ENCODE measurements around the gene UGT2A1. TPM values are rescaled to one million over a fixed set of nuclear protein-coding genes. Genes with fewer than 3 reads are reported as not detected.

The UGT2A1 gene
- total RNA-seq, 4 donors from 2014 or later, result not detected

- no peaks in the 10 kb centered on the region for H3K4me1 ChIP-seq
- no peaks in the 10 kb centered on the region for H3K27me3 ChIP-seq
- H3K36me3 ChIP-seq, result no peaks in the 10 kb centered on the region
- H3K9me3 ChIP-seq, result no peaks in the 10 kb centered on the region
- H3K4me3 ChIP-seq, result no peak overlapping the region
- intact Hi-C loops (cut with DNase I; ENCODE audit: low total_unique reads) (no loop called here), in situ Hi-C loops (cut with MboI; ENCODE audit: low sequenced_read_pairs in 4 of 4) (no loop called here)
- TF ChIP-seq POLR2A (IDR thresholded peaks at IDR 0.05), result no peak
- no peak for TF ChIP-seq CTCF (IDR thresholded peaks at IDR 0.05 in 4 of 5, conservative IDR thresholded peaks at IDR 0.05 in 1 of 5)
- H3K27ac ChIP-seq, result no peak overlapping the region
- DNase-seq (no peak), ATAC-seq (no peak)
Observed at GRCh38 chr4:69589884-69590283, 63.2 kb downstream of the UGT2A1 start.

- no peak overlapping the region for H3K4me3 ChIP-seq
- ATAC-seq (no peak), DNase-seq (no peak)
- TF ChIP-seq POLR2A (IDR thresholded peaks at IDR 0.05) (no peak), CTCF (IDR thresholded peaks at IDR 0.05 in 4 of 5, conservative IDR thresholded peaks at IDR 0.05 in 1 of 5) (no peak)
- no peaks in the 10 kb centered on the region for H3K27me3 ChIP-seq
- no peaks in the 10 kb centered on the region for H3K36me3 ChIP-seq
- in situ Hi-C loops (cut with MboI; ENCODE audit: low sequenced_read_pairs in 4 of 4) (no loop called here), intact Hi-C loops (cut with DNase I; ENCODE audit: low total_unique reads) (no loop called here)
- H3K4me1 ChIP-seq, result no peaks in the 10 kb centered on the region
- no peaks in the 10 kb centered on the region for H3K9me3 ChIP-seq
- no peak overlapping the region for H3K27ac ChIP-seq
Observed at GRCh38 chr4:69584135-69584534, 68.9 kb downstream of the UGT2A1 start.

GRCh38 chr4:69583543-69583942 lies 69.5 kb downstream of the UGT2A1 start:
- Histone ChIP-seq H3K27ac (no peak overlapping the region), H3K36me3 (no peaks in the 10 kb centered on the region), H3K9me3 (no peaks in the 10 kb centered on the region), H3K4me3 (no peak overlapping the region), H3K4me1 (no peaks in the 10 kb centered on the region), H3K27me3 (no peaks in the 10 kb centered on the region)
- ATAC-seq (no peak), DNase-seq (no peak)
- in situ Hi-C loops (cut with MboI; ENCODE audit: low sequenced_read_pairs in 4 of 4), result no loop called here
- TF ChIP-seq POLR2A (IDR thresholded peaks at IDR 0.05) (no peak), CTCF (IDR thresholded peaks at IDR 0.05 in 4 of 5, conservative IDR thresholded peaks at IDR 0.05 in 1 of 5) (no peak)
- intact Hi-C loops (cut with DNase I; ENCODE audit: low total_unique reads), result no loop called here

- Histone ChIP-seq H3K27ac (no peak overlapping the region), H3K36me3 (no peaks in the 10 kb centered on the region), H3K27me3 (no peaks in the 10 kb centered on the region), H3K4me1 (no peaks in the 10 kb centered on the region), H3K9me3 (no peaks in the 10 kb centered on the region), H3K4me3 (no peak overlapping the region)
- DNase-seq, result no peak
- intact Hi-C loops (cut with DNase I; ENCODE audit: low total_unique reads) (no loop called here), in situ Hi-C loops (cut with MboI; ENCODE audit: low sequenced_read_pairs in 4 of 4) (no loop called here)
- no peak for ATAC-seq
- TF ChIP-seq POLR2A (IDR thresholded peaks at IDR 0.05), result no peak
- TF ChIP-seq CTCF (IDR thresholded peaks at IDR 0.05 in 4 of 5, conservative IDR thresholded peaks at IDR 0.05 in 1 of 5), result no peak
Observed at GRCh38 chr4:69577245-69577644, 75.8 kb downstream of the UGT2A1 start.

- DNase-seq (no peak), ATAC-seq (no peak)
- in situ Hi-C loops (cut with MboI; ENCODE audit: low sequenced_read_pairs in 4 of 4) (no loop called here), intact Hi-C loops (cut with DNase I; ENCODE audit: low total_unique reads) (no loop called here)
- Histone ChIP-seq H3K36me3 (no peaks in the 10 kb centered on the region), H3K4me1 (no peaks in the 10 kb centered on the region), H3K4me3 (no peak overlapping the region), H3K27me3 (no peaks in the 10 kb centered on the region), H3K27ac (no peak overlapping the region), H3K9me3 (no peaks in the 10 kb centered on the region)
- TF ChIP-seq POLR2A (IDR thresholded peaks at IDR 0.05), result no peak
- TF ChIP-seq CTCF (IDR thresholded peaks at IDR 0.05 in 4 of 5, conservative IDR thresholded peaks at IDR 0.05 in 1 of 5), result no peak
Observed at GRCh38 chr4:69576251-69576877, 76.7 kb downstream of the UGT2A1 start.
